Stimulated activated CD4-positive, alpha-beta T cell treated with anti-CD3 and anti-CD28 coated beads, Interleukin-1b, Interleukin-23, amount 100 ng/mL, for 1 hour (primary cell): ENCODE results near the gene D2HGDH.
"Not testable (repeated sequence)": the region's sequence is repeated elsewhere in the genome, so short reads cannot be mapped to it uniquely, and the experiment has no call there.

Experiments used
- DNase-seq, 2 donors: peaks; one replicate each; pipeline ENCODE4 v3.0.0-alpha.2; 2020; ENCODE audit warnings: low read depth in 2 of 2

Gene D2HGDH

DNA sequence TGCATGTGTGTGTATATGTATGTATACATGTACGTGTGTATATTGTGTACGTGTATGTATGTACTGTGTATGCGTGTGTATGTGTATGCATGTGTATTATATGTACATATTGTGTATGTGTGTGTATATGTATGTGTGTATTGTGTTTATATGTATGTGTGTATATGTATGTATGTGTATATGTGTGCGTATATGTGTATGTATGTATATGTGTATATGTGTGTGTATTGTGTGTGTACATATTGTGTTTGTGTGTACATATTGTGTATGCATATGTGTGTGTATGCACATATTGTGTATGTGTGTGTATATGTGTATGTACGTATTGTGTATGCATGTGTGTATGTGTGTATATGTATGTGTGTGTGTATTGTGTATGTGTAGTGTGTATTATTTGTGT, 59.0 kb downstream of the D2HGDH start:
- no peak for DNase-seq

DNA sequence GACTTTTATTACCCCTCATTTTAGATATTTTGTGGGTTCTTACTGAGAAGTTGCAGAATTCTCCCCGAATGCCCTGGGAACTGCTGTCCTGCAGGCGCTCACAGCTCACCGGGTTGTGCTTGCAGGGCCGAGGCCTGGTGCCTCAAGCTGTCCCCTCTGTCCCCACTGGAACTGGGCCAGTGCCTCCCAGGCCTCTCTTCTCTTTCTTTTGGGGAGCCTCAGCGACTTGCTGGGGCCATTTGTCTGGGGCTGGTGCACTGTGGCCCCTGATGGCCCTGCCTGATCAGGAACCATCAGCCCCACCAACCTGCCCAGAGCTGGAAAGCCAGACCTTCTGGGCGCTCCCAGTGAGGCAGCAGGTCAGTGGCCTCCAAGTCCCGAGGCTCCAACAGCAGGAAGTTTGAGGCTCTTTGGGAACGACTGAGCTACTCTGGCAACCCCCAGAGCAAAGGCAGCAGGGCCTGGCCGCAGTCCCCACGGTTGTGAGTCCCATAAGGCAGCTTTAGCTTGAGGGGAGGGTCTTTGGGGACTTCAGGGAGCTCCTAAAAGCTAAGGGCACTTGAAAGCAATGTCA, 59.9 kb downstream of the D2HGDH start:
- no peak for DNase-seq

DNA sequence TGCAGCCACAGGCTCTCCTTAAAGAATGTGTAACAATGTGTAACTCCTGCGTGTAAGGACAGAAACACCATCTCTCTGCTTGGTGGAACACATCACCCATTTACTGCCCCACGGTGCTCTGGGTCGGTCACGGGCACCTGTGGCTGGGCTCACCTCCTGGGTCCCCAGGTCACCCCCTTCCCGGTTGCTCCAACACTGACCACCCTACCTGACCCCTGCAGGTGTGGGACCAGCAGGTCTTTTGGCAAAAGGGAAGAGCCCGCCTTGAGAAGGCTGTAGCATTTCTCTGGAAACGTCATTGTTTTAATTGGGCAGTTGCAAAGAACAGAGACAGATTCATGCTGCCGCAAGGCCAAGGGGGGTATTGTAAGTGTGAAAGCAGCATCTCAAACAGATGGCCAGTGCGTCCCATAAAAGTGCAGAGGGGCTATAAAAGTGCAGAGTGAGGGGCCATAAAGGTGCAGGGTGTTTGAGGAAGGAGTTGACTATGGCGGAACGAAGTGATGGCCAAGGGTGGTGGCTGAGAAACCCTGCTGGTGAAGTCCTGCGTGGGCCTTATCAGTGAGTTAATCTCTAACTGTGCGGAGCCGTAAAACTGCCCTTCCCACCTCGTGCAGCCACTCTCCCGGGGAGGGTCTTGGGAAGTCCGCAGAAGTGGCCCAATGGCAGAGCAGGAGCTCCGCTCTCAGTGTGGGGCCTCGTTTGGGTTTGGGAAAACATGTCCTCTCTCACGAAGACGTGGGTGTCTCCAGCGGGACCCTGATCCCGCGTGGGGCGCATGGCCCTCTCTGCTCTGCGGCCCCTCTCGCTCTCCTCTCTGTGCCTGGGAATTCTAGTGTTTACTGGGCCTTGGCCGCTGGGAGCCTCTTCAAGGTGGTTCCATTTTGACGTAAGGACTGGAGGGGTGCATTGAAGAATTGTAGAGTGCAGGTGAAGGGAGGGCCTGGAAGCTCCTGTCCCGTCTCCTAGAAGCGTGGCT, 60.9 kb downstream of the D2HGDH start:
- no peak for DNase-seq

DNA sequence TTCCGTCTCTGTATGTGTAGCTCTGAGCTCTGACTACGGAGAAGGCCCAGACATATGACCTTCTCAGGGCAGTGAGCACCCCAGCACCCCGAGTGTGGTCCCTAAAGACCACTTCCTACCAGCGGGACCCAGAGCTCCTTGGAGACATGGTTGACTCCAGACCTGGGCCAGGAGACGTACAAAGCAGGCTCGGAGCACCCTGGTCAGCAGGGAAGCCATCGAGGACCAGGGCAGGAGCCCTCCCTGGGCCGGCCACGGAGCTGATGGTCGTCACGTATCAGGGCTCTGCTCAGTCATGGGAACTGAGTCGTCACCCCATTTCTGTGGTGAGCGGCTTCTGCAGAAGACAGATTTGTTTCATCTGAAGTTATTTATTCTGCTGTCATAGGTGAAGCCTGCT, 61.8 kb downstream of the D2HGDH start:
- no peak for DNase-seq

DNA sequence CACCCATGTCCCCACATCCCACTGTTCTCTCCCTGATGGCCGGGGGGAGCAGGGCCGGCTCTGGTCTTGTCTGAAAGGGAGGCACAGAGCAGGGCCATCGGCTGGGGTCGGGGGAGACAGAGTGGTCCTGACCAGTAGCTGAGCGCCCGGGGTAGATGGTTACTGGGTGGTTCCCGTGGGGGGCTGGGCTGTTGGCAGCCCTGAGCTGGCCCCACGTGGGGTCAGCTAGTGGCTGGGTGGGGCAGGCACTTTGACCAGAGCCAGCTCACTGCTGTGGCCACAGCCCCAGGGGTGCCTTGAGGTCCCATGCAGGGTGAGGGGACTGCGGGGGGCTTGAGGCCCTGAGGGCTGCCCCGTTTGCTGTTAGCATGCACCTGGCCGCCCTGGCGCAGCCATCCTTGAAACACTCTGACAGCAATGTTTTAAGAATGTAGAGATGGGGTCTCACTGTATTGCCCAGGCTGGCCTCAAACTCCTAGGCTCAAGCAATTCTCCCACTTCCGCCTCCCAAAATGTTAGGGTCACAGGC, 62.2 kb downstream of the D2HGDH start:
- no peak for DNase-seq

DNA sequence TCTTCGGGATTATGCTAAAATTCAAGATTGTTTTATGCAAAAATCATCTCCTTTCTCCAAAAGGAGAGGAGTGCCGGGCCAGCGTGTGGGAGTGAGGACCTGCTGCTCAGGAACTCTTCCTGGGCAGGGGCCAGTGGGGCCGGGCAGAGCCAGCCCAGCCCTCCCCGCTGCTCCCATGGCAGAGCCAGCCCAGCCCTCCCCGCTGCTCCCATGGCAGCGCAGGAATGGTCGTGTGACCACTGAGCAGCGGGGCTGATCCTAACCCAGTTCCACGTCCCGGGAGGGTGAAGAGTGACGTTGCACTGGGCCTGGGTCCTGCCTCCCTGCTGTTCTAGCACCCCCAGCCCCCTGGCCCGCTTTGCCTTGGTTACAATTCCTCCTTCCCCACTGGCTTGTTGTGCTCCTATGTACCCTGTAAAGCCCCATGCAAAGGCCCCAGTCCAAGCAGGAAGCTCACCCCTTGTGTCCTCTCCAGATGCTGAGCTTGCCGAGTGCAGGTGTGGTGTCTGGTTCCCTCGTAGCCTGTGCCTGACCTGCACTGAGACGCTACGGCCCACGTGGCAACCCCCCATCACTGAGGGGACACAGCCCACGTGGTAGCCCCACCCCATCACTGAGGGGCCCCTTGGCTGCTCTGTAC, 63.1 kb downstream of the D2HGDH start:
- no peak for DNase-seq

DNA sequence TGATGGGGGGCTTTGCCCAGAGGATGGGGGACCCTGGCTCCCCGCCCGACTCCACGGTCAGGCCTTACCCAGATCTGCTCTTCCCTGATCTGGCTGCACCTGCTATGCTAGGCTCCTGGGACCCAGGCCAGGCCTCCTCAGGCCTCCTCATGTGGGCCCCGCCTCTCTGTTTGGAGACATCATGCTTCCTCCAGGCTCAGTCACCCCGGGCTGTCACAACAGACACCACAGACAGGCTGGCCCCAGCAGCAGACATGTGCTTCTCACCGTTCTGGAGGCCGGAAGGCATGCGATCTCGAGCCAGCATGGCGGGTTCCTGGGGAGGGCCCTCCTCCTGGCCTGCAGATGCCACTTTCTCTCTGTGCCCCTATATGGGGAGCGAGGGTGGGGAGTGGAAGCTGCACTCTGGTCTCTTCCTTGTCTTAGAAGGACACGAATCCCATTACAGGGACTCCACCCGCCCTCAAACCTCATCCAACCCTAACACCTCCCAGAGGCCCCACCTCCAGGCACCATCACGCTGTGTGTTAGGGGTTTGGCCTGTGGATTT, 63.7 kb downstream of the D2HGDH start:
- DNase-seq: no peak

DNA sequence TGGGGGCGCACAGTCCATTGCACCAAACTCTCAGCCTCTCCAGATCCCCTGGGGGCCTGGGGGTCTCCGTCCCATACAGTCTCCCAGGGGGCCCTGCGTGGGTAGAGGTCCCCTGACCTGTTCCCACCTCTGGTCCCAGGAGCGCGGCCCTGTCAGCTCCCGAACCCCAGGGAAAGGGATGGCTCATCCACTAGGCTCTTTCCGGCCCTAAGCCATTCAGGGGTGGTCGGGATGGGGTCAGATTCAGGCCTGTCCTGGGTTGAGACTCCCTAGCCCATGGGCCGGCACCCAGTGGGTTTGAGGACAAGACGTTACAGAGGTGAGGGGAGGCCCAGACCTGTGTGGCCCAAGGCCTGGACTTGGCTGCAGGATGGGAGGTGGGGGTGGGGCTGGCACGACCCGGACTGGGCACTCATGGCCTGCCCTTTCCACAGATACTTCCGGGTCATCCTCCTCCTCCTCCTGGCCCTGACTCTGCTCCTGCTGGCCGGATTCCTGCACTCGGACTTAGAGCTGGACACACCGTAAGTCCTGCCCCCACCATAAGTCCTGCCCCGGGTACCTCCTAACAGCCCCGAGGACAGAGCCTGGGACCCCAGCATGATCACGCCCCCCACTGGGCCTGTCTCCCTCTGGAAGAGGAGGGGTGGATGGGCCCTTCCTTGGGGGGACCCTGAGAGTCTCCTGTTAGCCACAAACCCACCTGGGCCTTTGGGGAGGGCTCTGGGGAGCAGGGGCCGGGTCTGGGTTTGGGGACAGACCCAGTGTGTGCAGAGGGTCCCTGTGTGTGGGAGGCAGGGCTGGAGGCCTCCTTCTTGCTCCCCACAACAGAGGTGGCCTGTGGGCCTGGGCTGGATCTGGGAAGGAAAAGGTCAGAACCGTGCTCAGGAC, 64.4 kb downstream of the D2HGDH start:
- DNase-seq: no peak

DNA sequence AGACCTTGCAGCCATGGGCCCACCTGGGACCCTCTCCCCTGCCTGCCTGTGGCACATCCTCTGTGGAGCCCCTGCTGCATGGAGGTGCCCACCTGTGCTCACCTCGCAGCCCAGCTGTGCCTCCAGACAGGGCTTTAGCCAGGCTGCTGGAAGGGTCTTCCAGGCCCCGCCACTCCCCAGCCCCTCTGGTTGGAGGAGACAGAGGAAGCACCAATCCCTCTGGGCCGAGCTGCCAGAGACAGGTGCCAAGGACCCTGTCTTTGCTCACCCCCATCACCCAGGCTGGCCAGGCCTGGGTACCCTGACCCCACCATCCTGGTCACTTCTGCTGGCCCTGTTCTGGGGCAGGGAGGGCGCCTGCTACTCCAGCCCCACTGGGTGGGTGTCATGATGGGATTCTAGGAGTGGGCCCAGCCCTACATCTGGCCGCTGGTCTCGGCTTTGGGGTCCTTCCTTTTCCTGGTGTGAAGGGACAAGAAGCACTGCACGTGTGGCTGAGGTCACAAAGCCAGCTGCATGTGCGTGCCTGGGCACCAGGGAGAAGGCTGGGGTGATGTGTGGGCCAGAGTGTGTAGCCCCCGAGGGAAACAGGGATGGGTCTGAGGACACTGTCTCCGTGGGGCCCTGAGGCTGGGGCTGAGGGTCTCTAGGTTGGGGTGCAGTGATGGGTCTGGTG, 65.2 kb downstream of the D2HGDH start:
- no peak for DNase-seq

DNA sequence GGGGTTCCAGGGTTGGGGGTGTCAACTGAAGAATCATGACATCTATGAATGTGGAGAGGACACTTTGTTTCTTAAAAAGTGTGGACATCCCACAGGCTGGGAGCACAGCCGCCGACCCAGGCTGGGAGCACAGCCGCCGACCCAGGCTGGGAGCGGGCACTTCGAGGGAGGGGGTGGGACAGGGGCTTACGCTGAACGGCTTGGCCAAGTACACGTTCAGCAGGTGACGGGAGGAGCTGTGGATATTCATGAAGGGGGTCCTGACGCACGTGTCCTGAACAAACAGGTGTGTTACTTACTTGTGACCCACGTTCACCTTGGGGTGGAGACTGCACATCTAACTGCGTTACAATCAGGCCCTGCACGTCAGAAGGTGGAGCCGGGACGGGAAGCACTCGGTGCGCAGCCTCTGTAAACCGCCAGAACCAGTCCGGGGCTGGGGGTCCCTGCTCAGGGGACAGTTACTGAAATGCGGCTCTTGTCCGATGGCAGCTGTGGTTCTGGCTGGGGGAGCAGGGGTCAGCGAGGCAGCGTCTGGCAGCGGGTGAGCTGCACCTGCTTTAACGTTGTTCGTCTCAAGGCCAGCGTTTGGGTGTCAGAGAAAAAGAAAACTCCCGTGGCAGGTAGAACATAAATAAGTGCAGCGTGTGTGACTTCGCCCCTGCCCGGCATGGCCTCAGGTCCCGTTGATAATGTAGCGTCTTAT, 65.9 kb downstream of the D2HGDH start:
- DNase-seq: not testable (repeated sequence)

DNA sequence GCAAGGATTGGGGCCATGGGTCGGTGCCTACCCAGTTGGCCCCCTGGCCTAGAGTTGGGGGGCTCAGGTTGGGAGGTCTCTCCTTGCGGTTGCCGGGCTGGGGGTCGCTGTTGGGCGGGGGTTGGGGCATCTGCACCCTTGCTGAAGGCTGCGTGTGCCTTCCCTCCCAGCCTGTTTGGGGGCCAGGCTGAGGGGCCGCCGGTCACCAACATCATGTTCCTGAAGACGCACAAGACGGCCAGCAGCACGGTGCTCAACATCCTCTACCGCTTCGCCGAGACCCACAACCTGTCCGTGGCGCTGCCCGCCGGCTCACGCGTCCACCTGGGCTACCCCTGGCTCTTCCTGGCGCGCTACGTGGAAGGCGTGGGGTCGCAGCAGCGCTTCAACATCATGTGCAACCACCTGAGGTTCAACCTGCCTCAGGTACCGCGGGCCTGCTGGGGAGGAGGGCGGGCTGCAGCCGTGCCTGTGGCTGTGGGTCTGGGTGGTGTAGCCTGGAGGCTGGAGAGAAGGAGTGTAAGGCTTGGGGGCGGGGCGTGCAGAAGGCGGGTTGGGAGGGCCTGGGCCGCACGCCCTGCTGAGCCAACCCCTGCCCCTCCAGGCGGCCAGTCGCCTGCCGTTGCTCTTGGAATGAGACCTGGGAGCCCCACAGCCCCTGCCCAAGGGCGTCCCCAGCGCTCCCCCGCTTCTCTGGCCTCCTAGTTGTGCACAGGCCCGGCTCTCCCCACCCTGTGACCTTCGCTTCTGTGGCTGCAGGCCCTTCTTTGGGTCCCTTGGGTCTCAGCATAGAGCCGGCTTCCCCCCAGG, 67.4 kb downstream of the D2HGDH start:
- no peak for DNase-seq

DNA sequence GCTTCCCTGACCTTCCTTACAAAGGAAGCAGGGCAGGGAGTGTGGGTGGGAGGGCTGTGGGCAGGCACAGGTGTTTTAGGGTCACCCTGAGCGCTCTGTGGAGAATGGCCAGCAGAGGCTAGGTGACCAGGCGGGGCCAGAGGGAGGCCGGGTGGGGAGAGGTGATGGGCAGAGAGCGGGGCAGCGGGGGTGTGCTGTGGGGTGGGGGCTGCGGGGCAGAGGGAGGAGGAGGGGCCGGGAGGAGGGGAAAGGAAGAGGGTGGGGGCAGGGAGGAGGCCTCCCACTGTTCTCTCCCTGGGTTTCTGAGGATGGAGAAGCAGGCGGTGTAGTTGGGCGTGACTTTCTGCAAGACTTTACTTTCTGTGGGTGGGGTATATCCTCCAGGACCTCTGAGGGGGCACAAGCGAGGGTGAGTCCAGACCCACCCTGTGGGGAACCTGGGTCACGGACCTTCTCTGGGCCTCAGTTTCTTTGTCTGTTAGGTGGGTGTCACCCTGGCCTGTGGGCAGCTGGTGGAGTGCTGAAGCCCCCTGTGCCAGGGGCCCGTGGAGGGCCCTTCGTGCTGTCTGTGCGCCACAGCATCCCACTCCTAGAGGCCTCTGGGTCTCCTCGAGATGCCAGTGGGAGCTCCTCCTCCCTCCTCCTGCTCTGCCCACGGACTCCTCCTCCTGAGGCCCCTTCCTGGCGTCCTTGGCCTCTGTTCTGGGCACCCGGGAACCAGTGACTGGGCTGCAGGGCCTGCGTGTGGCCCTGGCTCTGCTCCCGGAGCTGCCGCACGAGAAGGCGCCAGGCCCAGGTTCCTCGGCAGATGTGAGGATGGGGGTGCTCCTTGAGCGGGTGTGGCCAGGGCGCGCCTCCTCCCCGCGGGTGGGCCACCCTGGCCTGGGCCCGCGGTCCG, 68.2 kb downstream of the D2HGDH start:
- DNase-seq: no peak

DNA sequence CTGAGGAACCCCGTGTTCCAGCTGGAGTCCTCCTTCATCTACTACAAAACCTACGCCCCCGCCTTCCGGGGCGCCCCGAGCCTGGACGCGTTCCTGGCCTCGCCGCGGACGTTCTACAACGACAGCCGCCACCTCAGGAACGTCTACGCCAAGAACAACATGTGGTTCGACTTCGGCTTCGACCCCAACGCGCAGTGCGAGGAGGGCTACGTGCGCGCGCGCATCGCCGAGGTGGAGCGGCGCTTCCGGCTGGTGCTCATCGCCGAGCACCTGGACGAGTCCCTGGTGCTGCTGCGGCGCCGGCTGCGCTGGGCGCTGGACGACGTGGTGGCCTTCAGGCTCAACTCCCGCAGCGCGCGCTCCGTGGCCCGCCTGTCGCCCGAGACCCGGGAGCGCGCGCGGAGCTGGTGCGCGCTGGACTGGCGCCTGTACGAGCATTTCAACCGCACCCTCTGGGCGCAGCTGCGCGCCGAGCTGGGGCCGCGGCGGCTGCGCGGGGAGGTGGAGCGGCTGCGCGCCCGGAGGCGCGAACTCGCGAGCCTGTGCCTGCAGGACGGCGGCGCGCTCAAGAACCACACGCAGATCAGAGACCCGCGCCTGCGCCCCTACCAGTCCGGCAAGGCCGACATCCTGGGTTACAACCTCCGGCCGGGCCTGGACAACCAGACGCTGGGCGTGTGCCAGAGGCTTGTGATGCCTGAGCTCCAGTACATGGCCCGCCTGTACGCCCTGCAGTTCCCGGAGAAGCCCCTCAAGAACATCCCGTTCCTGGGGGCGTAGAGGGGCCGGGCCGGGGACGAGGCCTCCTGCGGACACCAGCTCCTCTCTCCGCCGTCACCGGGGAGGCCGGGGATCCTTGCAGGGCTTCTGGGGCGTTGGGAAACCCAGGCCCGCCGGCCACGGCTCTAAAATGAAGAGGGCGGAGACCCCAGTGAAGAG, 69.2 kb downstream of the D2HGDH start:
- no peak for DNase-seq

DNA sequence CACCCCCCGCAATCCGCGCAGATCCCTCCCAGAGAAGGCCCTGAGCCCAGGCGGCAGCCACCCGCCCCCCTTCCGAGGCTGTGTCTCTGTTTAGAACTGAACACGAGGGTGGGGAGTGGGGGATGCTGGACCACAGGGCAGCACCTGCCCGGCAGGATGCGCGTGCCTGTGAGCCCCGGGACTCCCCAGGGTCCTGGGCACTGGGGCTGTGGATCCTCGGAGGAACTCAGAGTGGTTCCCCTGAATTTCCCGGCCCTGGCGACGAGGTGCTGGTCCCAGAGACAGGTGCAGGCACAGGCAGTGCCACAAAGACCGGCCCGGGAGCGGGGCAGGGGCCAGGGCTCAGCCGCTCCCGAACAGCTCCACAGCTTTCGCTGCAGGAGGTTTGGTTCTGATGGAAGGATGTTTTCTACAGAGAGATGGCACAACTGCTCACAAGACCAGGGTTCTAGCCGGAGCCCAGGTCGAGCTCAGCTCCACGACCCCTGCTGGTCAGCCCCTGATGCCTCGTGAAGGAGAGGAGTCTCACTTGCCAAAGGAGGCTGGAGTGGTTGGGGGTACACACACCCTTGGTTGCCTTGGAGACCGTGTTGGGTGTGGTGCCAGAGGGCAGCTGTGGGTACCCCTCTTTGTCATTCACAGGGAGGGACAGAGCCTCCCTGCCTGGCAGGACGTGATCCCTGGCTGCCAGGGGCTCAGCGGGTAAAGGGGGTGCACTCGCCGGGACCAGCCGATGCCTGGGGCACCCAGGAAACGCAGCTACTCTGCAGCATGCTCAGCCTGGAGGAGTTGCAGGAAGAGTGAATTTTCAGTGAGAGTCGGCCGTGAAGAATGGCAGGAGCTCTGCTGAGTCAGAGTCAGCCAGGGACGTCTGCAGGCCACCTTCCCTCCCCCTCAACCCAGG, 70.1 kb downstream of the D2HGDH start:
- DNase-seq: no peak

DNA sequence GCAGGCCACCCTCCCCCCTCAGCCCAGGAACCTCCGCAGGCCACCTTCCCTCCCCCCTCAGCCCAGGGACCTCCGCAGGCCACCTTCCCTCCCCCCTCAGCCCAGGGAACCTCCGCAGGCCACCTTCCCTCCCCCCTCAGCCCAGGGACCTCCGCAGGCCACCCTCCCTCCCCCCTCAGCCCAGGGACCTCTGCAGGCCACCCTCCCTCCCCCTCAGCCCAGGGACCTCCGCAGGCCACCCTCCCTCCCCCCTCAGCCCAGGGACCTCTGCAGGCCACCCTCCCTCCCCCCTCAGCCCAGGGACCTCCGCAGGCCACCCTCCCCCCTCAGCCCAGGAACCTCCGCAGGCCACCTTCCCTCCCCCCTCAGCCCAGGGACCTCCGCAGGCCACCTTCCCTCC, 71.8 kb downstream of the D2HGDH start:
- DNase-seq: not testable (repeated sequence)
